Heart left ventricle (tissue), 16 donors: ENCODE data around the gene PDE10A. TPM values are rescaled to one million over a fixed set of nuclear protein-coding genes. Genes with fewer than 3 reads are reported as not detected.

Experiments
- ATAC-seq, 4 donors: fragments of 200-7000 bp; cut with Tn5 transposase; one replicate each; pipeline ENCODE4 v1.9.1; 2020 to 2022; ENCODE audit warnings: moderate library complexity in 4 of 4, mild to moderate bottlenecking in 3 of 4, moderate number of reproducible peaks in 1 of 4
- DNase-seq, 5 donors: peaks; one replicate each; pipeline ENCODE4 v3.0.0-alpha.2; 2020
- H3K27ac ChIP-seq, 12 donors: fragments of 200-600 bp; sonication (generic) in 4 of 12; one replicate each; pipeline versions ENCODE4 v1.5.0 to v1.8.0; 2016 to 2022; ENCODE audit warnings: mild to moderate bottlenecking in 2 of 12
- H3K27me3 ChIP-seq, 9 donors: fragments of 200-600 bp; sonication (generic) in 2 of 9; one replicate each; pipeline versions ENCODE4 v1.5.1 to v1.8.0; 2016 to 2022; ENCODE audit warnings: mild to moderate bottlenecking in 3 of 9
- H3K36me3 ChIP-seq, 9 donors: fragments of 200-600 bp; sonication (generic) in 2 of 9; one replicate each; pipeline versions ENCODE4 v1.5.0 to v1.8.0; 2018 to 2022; ENCODE audit warnings: mild to moderate bottlenecking in 2 of 9
- H3K4me1 ChIP-seq, 12 donors: fragments of 200-600 bp; sonication (generic) in 4 of 12; one replicate each; pipeline versions ENCODE4 v1.5.0 to v1.8.0; 2016 to 2022; ENCODE audit warnings: mild to moderate bottlenecking in 3 of 12
- H3K4me3 ChIP-seq, 12 donors: fragments of 200-600 bp; sonication (generic) in 4 of 12; one replicate each; pipeline versions ENCODE4 v1.5.0 to v1.8.0; 2017 to 2022; ENCODE audit warnings: mild to moderate bottlenecking in 9 of 12, moderate library complexity in 4 of 12
- H3K9me3 ChIP-seq, 12 donors: fragments of 200-600 bp; sonication (generic) in 4 of 12; one replicate each; pipeline versions ENCODE4 v1.5.0 to v1.8.0; 2016 to 2022; ENCODE audit warnings: mild to moderate bottlenecking in 1 of 12
- CTCF ChIP-seq, 12 donors: fragments of 200-600 bp; sonication (generic) in 4 of 12; IDR thresholded peaks; one replicate each; pipeline versions ENCODE4 v1.5.0 to v1.8.0; 2018 to 2022; ENCODE audit warnings: antibody characterized with exemption in 12 of 12, mild to moderate bottlenecking in 5 of 12
- POLR2A ChIP-seq, 2 donors: fragments of 450-650 bp; IDR thresholded peaks; one replicate each; pipeline ENCODE4 v1.6.1; 2017; ENCODE audit warnings: antibody characterized with exemption in 2 of 2, mild to moderate bottlenecking in 2 of 2, moderate library complexity in 2 of 2
- WGBS, 4 donors: extraction: QIAGEN DNeasy Blood & Tissue Kit in 2 of 4; methylation state at CpG; one replicate each; pipeline versions ENCODE4 v1.1.5 to v1.1.7; 2013 to 2018; 5-methylcytosine and 5-hydroxymethylcytosine counted together
- intact Hi-C, 10 donors: fragments of 100-400 bp; cut with DNase I; formaldehyde crosslinking; loops; one replicate each; pipeline versions ENCODE4 v1.11.1 to v1.14.2; 2022
- polyA plus RNA-seq, 2 donors: library from polyadenylated mRNA; stranded (reverse); fragments of 200-250 nt; gene quantifications; one replicate each; pipeline ENCODE4 v1.2.3, GENCODE V29; 2013
- total RNA-seq, 9 donors: library from RNA; depleted of rRNA in 2 of 9; stranded (reverse); fragments of >200 nt in 2 of 9; fragmentation: NEBNext Ultra II Directional in 3 of 9; extraction: Animal tissue kit (Norgen Biotek cat#: 25700) in 3 of 9; gene quantifications; one replicate each; pipeline versions ENCODE4 v1.1.0 to v1.2.4, GENCODE V29; 2016 to 2023
- donor health status: ischemic (EF 13 %, LVEDD 7.1; RV severe dilation, severe dysfunction).
- donor health status: healthy with polysubstance abuse.
- donor health status: DM: no; HTN: yes; CAD: no.
- donor health status: DM: no; HTN: no; CAD: no.
- donor health status: ischemic (EF 25% LVEDD 6.9; RV normal size, moderate dysfunction).
- donor health status: ischemic (EF 25% LVEDD 5.7; RV mildly dilated, moderate dysfunction).
- donor health status: healthy.
- donor health status: DM: yes; HTN: yes; CAD: no.
- donor health status: ischemic (EF 35%, LVEDD 5.7; RV mildly dilated, moderate dysfunction).
- donor health status: nonischemic (EF 11% LVEDD 7.7; RV severe dilation, severe dysfunction).
- donor health status: DM: yes; HTN: yes; CAD: no.
- donor health status: PGD.
- donor health status: ischemic (EF 29% LVEDD 5.4; RV normal size, mild dysfunction).
- donor health status: nonischemic (EF 23%, LVEDD 6.1; RV moderate dilation, normal function).

Gene PDE10A
- total and polyA plus RNA-seq, 11 donors: 4.2 to 22.4 (median 12.8) TPM

- no peak for TF ChIP-seq POLR2A (IDR thresholded peaks at IDR 0.05)
- TF ChIP-seq CTCF (IDR thresholded peaks at IDR 0.05): no peak
- 92 to 96% (median 93%) methylated on average over 4 of the region's 4 CpGs for WGBS, 4 donors
- Histone ChIP-seq H3K9me3 (peaks cover 0 to 10% (median 0%) of the 10 kb centered on the region in 12 donors), H3K27me3 (no peaks in the 10 kb centered on the region), H3K36me3 (no peaks in the 10 kb centered on the region), H3K4me3 (no peak overlapping the region), H3K27ac (no peak overlapping the region), H3K4me1 (no peaks in the 10 kb centered on the region)
- ATAC-seq: no peak
- intact Hi-C loops: no loop called here
- no peak for DNase-seq
Measured at GRCh38 chr6:165497472-165497871, 165.6 kb downstream of the PDE10A start.

DNA sequence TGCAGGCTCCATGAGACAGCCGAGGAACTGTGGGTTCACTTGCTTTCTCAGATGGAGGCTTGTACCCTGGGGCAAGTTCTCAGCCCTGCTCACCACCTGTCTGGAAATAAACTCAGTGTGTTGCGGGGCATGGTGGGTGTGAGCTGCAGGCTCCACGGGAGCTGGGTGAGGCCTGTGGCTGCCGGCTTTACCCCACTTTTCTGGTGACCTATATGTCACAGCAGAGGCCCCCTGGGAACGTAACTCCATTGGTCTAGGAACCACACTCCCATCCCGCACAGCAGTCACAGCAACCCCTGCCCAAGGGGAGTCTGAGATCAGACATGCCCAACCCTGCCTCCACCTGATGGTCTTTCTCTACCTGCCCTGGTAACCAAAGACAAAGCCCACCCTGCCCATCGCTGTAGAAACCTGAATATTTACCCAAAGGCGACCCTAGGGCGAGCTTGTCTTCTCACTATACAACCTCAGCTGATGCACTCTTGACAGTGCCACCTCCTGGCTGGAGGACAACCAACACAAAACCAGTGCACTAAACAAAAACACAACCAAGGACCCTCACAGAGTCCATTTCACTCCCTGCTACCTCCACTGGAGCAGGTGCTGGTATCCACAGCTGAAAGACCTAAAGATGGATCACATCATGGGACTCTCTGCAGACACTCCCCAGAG is 174.3 kb downstream of the PDE10A start:
- Histone ChIP-seq H3K36me3 (no peaks in the 10 kb centered on the region), H3K9me3 (peaks cover 0 to 17% (median 0%) of the 10 kb centered on the region in 12 donors), H3K4me3 (no peak overlapping the region), H3K27me3 (no peaks in the 10 kb centered on the region), H3K4me1 (peaks cover 0 to 26% (median 4%) of the 10 kb centered on the region in 12 donors), H3K27ac (no peak overlapping the region)
- peak in 1 of 4 donors; percentile 36 for ATAC-seq
- intact Hi-C loops: no loop called here
- WGBS, 4 donors: 83 to 94% (median 89%) methylated on average over 7 to 9 of the region's 9 CpGs
- no peak for TF ChIP-seq POLR2A (IDR thresholded peaks at IDR 0.05)
- TF ChIP-seq CTCF (IDR thresholded peaks at IDR 0.05): no peak
- DNase-seq: no peak

GRCh38 chr6:165487950-165488349 is 175.1 kb downstream of the PDE10A start:
- H3K4me3 ChIP-seq: no peak overlapping the region
- no peak for TF ChIP-seq POLR2A (IDR thresholded peaks at IDR 0.05)
- TF ChIP-seq CTCF (IDR thresholded peaks at IDR 0.05): no peak
- H3K27me3 ChIP-seq: no peaks in the 10 kb centered on the region
- peaks cover 0 to 16% (median 0%) of the 10 kb centered on the region in 12 donors for H3K9me3 ChIP-seq
- intact Hi-C loops: no loop called here
- no peak for DNase-seq
- H3K27ac ChIP-seq: no peak overlapping the region
- H3K36me3 ChIP-seq: no peaks in the 10 kb centered on the region
- ATAC-seq: peak in 1 of 4 donors; percentile 61
- H3K4me1 ChIP-seq: peaks cover 0 to 26% (median 4%) of the 10 kb centered on the region in 12 donors

DNA sequence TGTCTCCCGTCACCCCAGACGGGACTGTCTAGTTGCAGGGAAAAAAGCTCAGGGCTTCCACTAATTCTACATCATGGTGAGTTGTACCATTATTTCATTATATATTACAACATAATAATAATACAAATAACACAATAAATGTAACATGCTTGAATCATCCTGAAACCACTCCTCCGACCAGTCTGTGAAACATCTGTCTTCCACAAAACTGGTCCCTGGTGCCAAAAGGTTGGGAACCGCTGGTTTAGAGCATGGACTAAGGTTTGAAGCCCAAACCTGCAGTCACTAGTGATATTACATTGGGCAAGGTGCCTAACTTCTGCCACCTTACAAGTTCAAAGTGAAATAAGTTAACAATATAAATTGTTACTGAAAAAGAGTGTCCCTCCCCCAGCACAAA is 175.7 kb downstream of the PDE10A start:
- Histone ChIP-seq H3K27me3 (no peaks in the 10 kb centered on the region), H3K9me3 (peaks cover 0 to 16% (median 0%) of the 10 kb centered on the region in 12 donors), H3K36me3 (no peaks in the 10 kb centered on the region), H3K4me3 (no peak overlapping the region), H3K27ac (no peak overlapping the region), H3K4me1 (peaks cover 0 to 26% (median 5%) of the 10 kb centered on the region in 12 donors)
- TF ChIP-seq POLR2A (IDR thresholded peaks at IDR 0.05) (no peak), CTCF (IDR thresholded peaks at IDR 0.05) (no peak)
- WGBS, 4 donors: 74 to 82% (median 79%) methylated on average over 4 of the region's 4 CpGs
- ATAC-seq: peak in 1 of 4 donors; percentile 83
- intact Hi-C loops: no loop called here
- peak in 1 of 5 donors; percentile 37 for DNase-seq
